Keratinocyte (primary cell): ENCODE results near the gene LSM14A.
"Not testable (repeated sequence)": the region's sequence is repeated elsewhere in the genome, so short reads cannot be mapped to it uniquely, and the experiment has no call there.

Experiments
- CTCF ChIP-seq, 3 experiments: IDR thresholded peaks in 1 of 3; conservative IDR thresholded peaks in 1 of 3; optimal IDR thresholded peaks in 1 of 3; 2 replicates in 2 of 3; 3 replicates in 1 of 3; pipeline versions ENCODE3 to v1.5.1; 2011; ENCODE audit warnings: low read length in 3 of 3, mild to moderate bottlenecking in 3 of 3, moderate library complexity in 2 of 3, control low read depth in 1 of 3, inconsistent platforms in 1 of 3; ENCODE audit not compliant: insufficient read depth in 2 of 3; ENCODE audit errors: extremely low read depth in 1 of 3
- EZH2 ChIP-seq: IDR thresholded peaks from one replicate; pipeline ENCODE4 v1.6.1; 2012; ENCODE audit warnings: inconsistent platforms, mild to moderate bottlenecking, low read length, moderate library complexity

GRCh38 chr19:34132145-34132544 is 40.2 kb upstream of the LSM14A start:
- not testable (repeated sequence) for TF ChIP-seq CTCF (optimal IDR thresholded peaks at IDR 0.05 in 1 of 3, IDR thresholded peaks at IDR 0.05 in 1 of 3, conservative IDR thresholded peaks at IDR 0.05 in 1 of 3; ENCODE audit: extremely low read depth in 1 of 3, insufficient read depth in 2 of 3, low read length in 3 of 3); EZH2
